Fibroblast of villous mesenchyme (primary cell): Measurements from ENCODE around the gene SMG6. TPM values are rescaled to one million over a fixed set of nuclear protein-coding genes. Genes with fewer than 3 reads are reported as not detected.
A peak's percentile ranks its signal among the peaks of the same experiment; 100 is the strongest.
"Not testable (repeated sequence)": the region's sequence is repeated elsewhere in the genome, so short reads cannot be mapped to it uniquely, and the experiment has no call there.

Experiments used
- DNase-seq: peaks from one replicate; pipeline ENCODE4 v3.0.0-alpha.2; 2010; ENCODE audit warnings: low read depth
- H3K4me3 ChIP-seq: 2 replicates; pipeline ENCODE4 v1.5.1; 2011; ENCODE audit warnings: low read depth, mild to moderate bottlenecking, low read length
- total RNA-seq: library from RNA; depleted of rRNA; stranded (reverse); fragments of >200 nt; gene quantifications from 2 replicates; pipeline ENCODE4 v1.2.3, GENCODE V29; 2012
- TF ChIP-seq, protein P1 (sequence below): IDR thresholded peaks from 2 replicates; pipeline ENCODE4 v1.5.1; 2012; ENCODE audit warnings: low read depth, mild to moderate bottlenecking, low read length; ENCODE audit not compliant: insufficient read depth

SMG6 gene
- total RNA-seq, 1 donor: 50.5 TPM

- no peak overlapping the region for H3K4me3 ChIP-seq
- no peak for DNase-seq
These were observed 29.2 kb downstream of the SMG6 start for GRCh38 chr17:2274414-2274813.

GRCh38 chr17:2271985-2272702 lies 31.4 kb downstream of the SMG6 start:
- no peak overlapping the region for H3K4me3 ChIP-seq
- TF ChIP-seq, protein P1, sequence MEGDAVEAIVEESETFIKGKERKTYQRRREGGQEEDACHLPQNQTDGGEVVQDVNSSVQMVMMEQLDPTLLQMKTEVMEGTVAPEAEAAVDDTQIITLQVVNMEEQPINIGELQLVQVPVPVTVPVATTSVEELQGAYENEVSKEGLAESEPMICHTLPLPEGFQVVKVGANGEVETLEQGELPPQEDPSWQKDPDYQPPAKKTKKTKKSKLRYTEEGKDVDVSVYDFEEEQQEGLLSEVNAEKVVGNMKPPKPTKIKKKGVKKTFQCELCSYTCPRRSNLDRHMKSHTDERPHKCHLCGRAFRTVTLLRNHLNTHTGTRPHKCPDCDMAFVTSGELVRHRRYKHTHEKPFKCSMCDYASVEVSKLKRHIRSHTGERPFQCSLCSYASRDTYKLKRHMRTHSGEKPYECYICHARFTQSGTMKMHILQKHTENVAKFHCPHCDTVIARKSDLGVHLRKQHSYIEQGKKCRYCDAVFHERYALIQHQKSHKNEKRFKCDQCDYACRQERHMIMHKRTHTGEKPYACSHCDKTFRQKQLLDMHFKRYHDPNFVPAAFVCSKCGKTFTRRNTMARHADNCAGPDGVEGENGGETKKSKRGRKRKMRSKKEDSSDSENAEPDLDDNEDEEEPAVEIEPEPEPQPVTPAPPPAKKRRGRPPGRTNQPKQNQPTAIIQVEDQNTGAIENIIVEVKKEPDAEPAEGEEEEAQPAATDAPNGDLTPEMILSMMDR: no peak
- DNase-seq: no peak

More at GRCh38 chr17:2274414-2274813, 29.2 kb downstream of the SMG6 start:
- TF ChIP-seq, protein P1: no peak

DNA sequence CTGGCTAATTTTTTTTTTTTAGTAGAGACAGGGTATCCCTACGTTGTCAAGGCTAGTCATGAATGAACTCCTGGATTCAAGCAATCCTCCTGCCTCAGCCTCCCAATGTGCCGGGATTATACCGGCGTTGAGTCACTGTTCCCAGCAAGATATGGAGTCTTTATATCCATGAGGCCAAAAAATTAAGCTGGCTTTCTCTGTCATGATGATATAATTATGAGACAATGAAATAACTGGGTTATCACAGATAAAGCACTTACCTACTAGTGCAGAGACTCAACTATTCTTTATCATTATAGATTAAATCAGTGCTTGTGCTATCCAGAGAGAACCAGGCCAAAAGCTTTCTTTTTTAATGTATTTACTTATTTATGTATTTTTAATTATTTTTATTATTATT lies 36.2 kb downstream of the SMG6 start:
- no peak overlapping the region for H3K4me3 ChIP-seq
- DNase-seq: no peak
- TF ChIP-seq, protein P1: no peak

- H3K4me3 ChIP-seq: no peak overlapping the region
- TF ChIP-seq, protein P1: no peak
- DNase-seq: no peak
These were observed 36.7 kb downstream of the SMG6 start for GRCh38 chr17:2266865-2267228.

DNA sequence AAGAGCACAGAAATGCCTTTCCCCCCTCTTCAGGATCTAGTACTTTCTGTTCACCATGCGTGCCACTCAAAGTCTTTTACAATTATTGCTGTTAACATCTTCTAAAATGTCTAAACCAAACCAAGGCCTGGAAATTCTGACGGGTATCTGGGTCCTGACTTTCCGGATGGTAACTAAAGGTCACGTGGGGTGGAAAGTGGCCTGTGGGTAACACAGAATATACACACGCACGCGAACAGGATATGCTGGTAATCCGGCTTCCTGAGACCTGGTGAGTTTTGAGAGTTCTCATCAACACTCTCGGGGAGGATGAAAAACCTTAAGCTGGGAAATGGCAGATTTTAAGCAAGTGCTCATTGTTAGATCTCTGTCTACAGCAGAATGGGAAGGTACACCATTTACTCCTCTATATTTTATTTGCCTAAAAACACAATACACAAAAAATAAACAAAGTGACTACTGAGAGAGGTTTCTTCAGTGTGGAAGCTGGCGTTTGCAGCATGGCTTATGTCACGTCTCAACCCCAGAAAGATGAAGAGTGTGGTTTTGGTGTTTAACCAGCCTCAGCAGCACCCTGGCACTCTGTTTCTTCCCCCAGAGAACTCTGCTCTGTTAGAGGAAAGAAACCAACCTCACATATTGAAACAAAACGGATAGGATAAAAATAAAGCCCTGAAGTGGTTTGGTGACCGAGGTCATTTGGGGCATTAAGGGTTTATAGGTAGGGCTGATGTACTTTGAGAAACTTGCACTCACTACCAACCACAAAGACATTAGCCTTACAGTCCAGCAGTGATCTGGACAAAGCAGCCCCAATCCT lies 37.3 kb downstream of the SMG6 start:
- TF ChIP-seq, protein P1: no peak
- no peak overlapping the region for H3K4me3 ChIP-seq
- no peak for DNase-seq

GRCh38 chr17:2265166-2265565 lies 38.4 kb downstream of the SMG6 start:
- not testable (repeated sequence) for DNase-seq, H3K4me3 ChIP-seq

- TF ChIP-seq, protein P1: no peak
- H3K4me3 ChIP-seq: no peak overlapping the region
- peak; percentile 51 for DNase-seq
These were observed 39.3 kb downstream of the SMG6 start for GRCh38 chr17:2264067-2264860.
